Natural killer cell treated with Interleukin-12 subunit alpha and Interleukin-12 subunit beta and Interleukin-15 and Interleukin-18, amount 100 ng/mL, for 72 hours (primary cell): ENCODE data around the gene BTBD6. TPM values are rescaled to one million over a fixed set of nuclear protein-coding genes. Genes with fewer than 3 reads are reported as not detected.
"Not testable (repeated sequence)": the region's sequence is repeated elsewhere in the genome, so short reads cannot be mapped to it uniquely, and the experiment has no call there.

ENCODE experiments used
- ATAC-seq, 2 donors: fragments of 150-1000 bp; cut with Tn5 transposase in 1 of 2; sonication (Bioruptor Pico), chemical (Tn5 transposase) in 1 of 2; 2 replicates each; pipeline ENCODE4 v1.10.0; 2021
- DNase-seq: peaks from one replicate; pipeline ENCODE4 v3.0.0; 2022; ENCODE audit warnings: low spot score
- H3K27ac Mint-ChIP-seq, 2 donors: 1 replicate in 1 of 2; 2 replicates in 1 of 2; pipeline ENCODE4 v1.8.0; 2022; ENCODE audit warnings: mixed read lengths in 2 of 2, mild to moderate bottlenecking in 1 of 2, moderate library complexity in 1 of 2
- H3K27me3 Mint-ChIP-seq, 2 donors: 1 replicate in 1 of 2; 2 replicates in 1 of 2; pipeline ENCODE4 v1.8.0; 2022; ENCODE audit warnings: mixed read lengths in 2 of 2
- H3K36me3 Mint-ChIP-seq: one replicate; pipeline ENCODE4 v1.8.0; 2022; ENCODE audit warnings: mixed read lengths
- H3K4me1 Mint-ChIP-seq, 2 donors: 1 replicate in 1 of 2; 2 replicates in 1 of 2; pipeline ENCODE4 v1.8.0; 2022; ENCODE audit warnings: low read depth in 2 of 2, mixed read lengths in 2 of 2, mild to moderate bottlenecking in 1 of 2
- H3K4me3 Mint-ChIP-seq: one replicate; pipeline ENCODE4 v1.8.0; 2022; ENCODE audit warnings: mixed read lengths
- H3K9me3 Mint-ChIP-seq: 2 replicates; pipeline ENCODE4 v1.8.0; 2022; ENCODE audit warnings: mixed read lengths
- total RNA-seq, 2 donors: library from RNA; stranded (reverse); gene quantifications; one replicate each; pipeline ENCODE4 v1.2.3, GENCODE V29; 2022

BTBD6 gene
- total RNA-seq, 2 donors from 2014 or later: 42.3 to 52.9 TPM

DNA sequence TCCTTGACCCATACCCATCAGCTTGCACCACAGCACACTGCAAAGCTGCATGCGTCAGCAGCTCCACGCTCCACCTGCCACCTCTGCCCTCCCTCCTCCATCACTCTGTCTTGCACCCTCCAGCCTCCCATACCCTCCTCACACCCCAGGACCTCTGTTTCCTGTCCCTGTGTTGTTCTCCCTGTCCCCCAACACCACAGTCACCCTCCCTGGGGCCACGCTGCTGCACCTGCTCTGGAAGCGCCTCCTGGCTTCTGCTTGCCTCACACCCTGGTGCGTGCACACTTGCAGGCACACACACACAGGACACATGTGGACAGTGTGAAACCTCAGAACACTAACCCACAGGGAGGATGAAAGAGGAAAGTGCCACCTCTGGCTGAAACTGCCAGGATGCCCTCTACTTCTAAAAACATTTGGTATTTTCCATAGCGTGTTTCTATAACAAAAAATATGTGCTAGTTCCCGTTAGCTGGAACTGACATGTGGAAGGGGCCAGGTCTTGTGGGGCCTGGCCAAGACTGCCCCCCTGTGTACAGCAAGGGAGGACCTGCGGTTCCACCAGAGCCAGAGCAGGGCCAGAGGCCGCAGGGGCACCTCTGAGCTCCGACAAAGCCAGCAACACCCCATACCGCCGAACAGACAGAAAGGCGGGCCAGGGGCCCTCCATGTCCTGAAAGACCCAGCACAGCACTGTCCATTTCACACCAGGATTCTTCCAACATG is 42.5 kb downstream of the BTBD6 start:
- Mint-ChIP-seq H3K27ac (peak overlapping the region; percentile 69 to 86), H3K36me3 (no peaks in the 10 kb centered on the region), H3K4me3 (peak overlapping the region; percentile 62), H3K9me3 (no peaks in the 10 kb centered on the region), H3K27me3 (no peaks in the 10 kb centered on the region), H3K4me1 (peaks cover 19 to 37% of the 10 kb centered on the region in 2 donors)
- peak; percentile 84 for DNase-seq
- peak; percentile 82 to 93 for ATAC-seq

GRCh38 chr14:105292826-105293711 is 44.7 kb downstream of the BTBD6 start:
- no peak for ATAC-seq

DNA sequence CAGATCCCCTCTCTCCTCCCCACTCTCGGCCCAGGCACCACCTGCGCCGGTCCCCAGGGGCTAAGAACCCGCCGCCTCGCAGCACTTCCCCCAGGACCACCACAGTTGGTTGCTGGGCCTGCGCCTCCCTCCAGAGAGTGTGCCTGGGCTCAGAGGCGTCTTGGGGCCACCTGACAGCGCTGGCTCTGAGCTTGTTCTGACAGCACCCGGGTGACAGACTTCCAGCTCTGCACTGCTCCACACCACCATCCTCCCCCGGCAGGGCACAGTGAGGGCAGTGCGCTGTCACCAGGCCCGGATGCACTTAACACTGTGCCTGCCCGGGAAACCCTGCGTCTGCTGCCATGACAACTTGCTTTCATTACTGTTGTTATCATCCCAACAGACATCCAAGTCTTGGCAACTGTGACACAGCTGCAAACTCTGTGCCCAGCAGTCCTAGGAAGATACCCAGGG is 45.8 kb downstream of the BTBD6 start:
- peak overlapping the region; percentile 68 for H3K4me3 Mint-ChIP-seq
- peak; percentile 56 to 77 for ATAC-seq
- no peaks in the 10 kb centered on the region for H3K9me3 Mint-ChIP-seq
- H3K27ac Mint-ChIP-seq: peak overlapping the region; percentile 58 to 86
- H3K4me1 Mint-ChIP-seq: peaks cover 20 to 33% of the 10 kb centered on the region in 2 donors
- peak; percentile 74 for DNase-seq
- no peaks in the 10 kb centered on the region for H3K36me3 Mint-ChIP-seq
- H3K27me3 Mint-ChIP-seq: no peaks in the 10 kb centered on the region

More at GRCh38 chr14:105292826-105293711, 44.7 kb downstream of the BTBD6 start:
- Mint-ChIP-seq H3K27ac (peak overlapping the region; percentile 23 to 58), H3K4me3 (peak overlapping the region; percentile 47), H3K36me3 (no peaks in the 10 kb centered on the region), H3K4me1 (peaks cover 19 to 32% of the 10 kb centered on the region in 2 donors), H3K9me3 (no peaks in the 10 kb centered on the region), H3K27me3 (no peaks in the 10 kb centered on the region)
- DNase-seq: no peak

GRCh38 chr14:105297311-105297710 is 49.0 kb downstream of the BTBD6 start:
- H3K27ac Mint-ChIP-seq, H3K27me3 Mint-ChIP-seq, H3K9me3 Mint-ChIP-seq, H3K4me3 Mint-ChIP-seq, DNase-seq, ATAC-seq, H3K36me3 Mint-ChIP-seq: not testable (repeated sequence)
- H3K4me1 Mint-ChIP-seq: peaks cover 20 to 28% of the 10 kb centered on the region in 2 donors

- H3K9me3 Mint-ChIP-seq: no peaks in the 10 kb centered on the region
- H3K4me3 Mint-ChIP-seq: peak overlapping the region; percentile 92
- no peak for DNase-seq
- H3K27ac Mint-ChIP-seq: peak overlapping the region; percentile 68 to 85
- no peaks in the 10 kb centered on the region for H3K27me3 Mint-ChIP-seq
- H3K4me1 Mint-ChIP-seq: peaks cover 16 to 27% of the 10 kb centered on the region in 2 donors
- H3K36me3 Mint-ChIP-seq: no peaks in the 10 kb centered on the region
- peak; percentile 0 to 10 for ATAC-seq
Observed at GRCh38 chr14:105299654-105300541, 51.6 kb downstream of the BTBD6 start.

Other genes with a start within 250 kb of the BTBD6 start
- 10 to 100 TPM; 39.9 to 71.5 TPM for gene CDCA4, start 227.4 kb upstream of the BTBD6 start, total RNA-seq
- gene GPR132, start 183.1 kb upstream of the BTBD6 start, total RNA-seq: 10 to 100 TPM; 80.9 to 88.3 TPM
- gene JAG2, start 79.8 kb upstream of the BTBD6 start, total RNA-seq: 1 to 10 TPM; 5.9 to 7.1 TPM
- gene NUDT14, start 67.2 kb upstream of the BTBD6 start, total RNA-seq: 10 to 100 TPM; 10.2 to 23.4 TPM
- 10 to 100 TPM; 43.4 to 76.5 TPM for gene BRF1, start 52.5 kb downstream of the BTBD6 start, total RNA-seq
- gene PACS2, start 66.2 kb downstream of the BTBD6 start, total RNA-seq: 10 to 100 TPM; 24.9 to 26.3 TPM
- gene TEX22, start 150.0 kb downstream of the BTBD6 start, total RNA-seq: 1 to 10 TPM; 2.7 to 3.7 TPM
- gene MTA1, start 171.3 kb downstream of the BTBD6 start, total RNA-seq: 100 to 1,000 TPM in 1 of 2 donors, 10 to 100 TPM in 1; 93.4 to 252 TPM
- 1 to 10 TPM in 1 of 2 donors, under 1 TPM in 1; 0.98 to 2.2 TPM for gene CRIP2, start 226.3 kb downstream of the BTBD6 start, total RNA-seq
- 10 to 100 TPM; 39.0 to 82.7 TPM for gene CRIP1, start 238.4 kb downstream of the BTBD6 start, total RNA-seq
- gene TEDC1, start 242.7 kb downstream of the BTBD6 start, total RNA-seq: 10 to 100 TPM; 25.1 to 59.2 TPM